ENCODE data around the gene HRH3. TPM values are rescaled to one million over a fixed set of nuclear protein-coding genes. Genes with fewer than 3 reads are reported as not detected.

HRH3 gene
- total and polyA plus RNA-seq, 5 donors from 2014 or later: not detected

DNA sequence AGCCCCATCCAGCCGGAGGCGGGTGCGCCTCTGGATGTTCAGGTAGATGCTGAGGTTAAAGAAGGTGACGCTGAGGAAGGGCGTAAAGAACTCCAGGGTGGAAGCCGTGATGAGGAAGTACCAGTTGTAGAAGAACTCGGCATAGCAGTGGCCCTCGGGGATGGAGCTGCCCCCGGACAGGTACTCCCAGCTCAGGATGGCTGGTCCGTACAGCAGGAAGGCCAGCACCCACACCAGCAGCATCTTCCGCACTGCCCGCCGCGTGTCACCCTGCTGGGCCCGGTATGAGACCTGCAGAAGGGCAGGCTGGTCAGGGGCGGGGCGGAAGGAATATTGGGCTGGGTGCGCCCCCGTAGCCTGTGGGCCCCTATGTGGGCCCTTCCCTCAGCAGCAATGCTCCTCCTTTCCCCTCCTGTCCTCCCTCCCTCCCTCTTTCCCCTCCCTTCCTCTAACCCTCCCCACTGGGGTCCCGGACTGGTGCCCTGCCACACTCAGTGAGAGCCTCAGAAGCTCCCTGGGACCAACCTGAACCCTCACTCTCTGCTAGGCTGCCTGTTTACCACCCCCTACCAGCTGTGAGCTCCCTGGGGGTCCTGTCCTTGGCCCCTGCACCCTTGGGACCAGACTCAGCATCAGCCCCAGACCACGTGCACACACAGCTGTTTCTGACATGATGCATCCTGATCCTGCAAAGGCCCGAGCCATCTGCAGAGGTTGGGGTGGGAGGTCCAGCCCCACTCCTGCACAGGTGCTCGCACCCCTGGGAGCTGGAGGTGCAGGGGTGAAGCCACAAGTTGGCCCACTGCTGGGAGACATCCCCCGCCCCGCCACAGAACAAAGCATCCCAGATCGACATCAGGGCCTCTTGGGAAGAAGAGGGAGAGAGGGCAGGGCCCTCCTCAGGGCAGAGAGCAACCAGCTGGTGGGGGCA lies 3.2 kb downstream of the HRH3 start:
- Histone ChIP-seq H3K27me3 (ENCODE audit: control insufficient read depth, insufficient read depth, low read length) (no peaks in the 10 kb centered on the region), H3K36me3 (ENCODE audit: control insufficient read depth, insufficient read depth, low read length) (no peaks in the 10 kb centered on the region), H3K9me3 (ENCODE audit: control insufficient read depth in 2 of 2, low read length in 2 of 2) (no peaks in the 10 kb centered on the region), H3K4me3 (ENCODE audit: low read depth, low read length) (no peak overlapping the region), H3K4me1 (ENCODE audit: control insufficient read depth, insufficient read depth, low read length, poor library complexity, severe bottlenecking) (peaks cover 11% of the 10 kb centered on the region), H3K27ac (ENCODE audit: insufficient read depth, low read length, poor library complexity, severe bottlenecking) (no peak overlapping the region)
- ATAC-seq (ENCODE audit: low read depth in 2 of 2): no peak
- H3K27me3 Mint-ChIP-seq: peaks cover 35% of the 10 kb centered on the region
- H3K4me1 Mint-ChIP-seq: peaks cover 0 to 4% (median under 1%) of the 10 kb centered on the region in 4 donors
- H3K27ac Mint-ChIP-seq: no peak overlapping the region
- no peak for DNase-seq
- H3K4me3 Mint-ChIP-seq: no peak overlapping the region
- H3K36me3 Mint-ChIP-seq: no peaks in the 10 kb centered on the region
- H3K9me3 Mint-ChIP-seq: peaks cover 0 to 2% (median 0%) of the 10 kb centered on the region in 7 donors

DNA sequence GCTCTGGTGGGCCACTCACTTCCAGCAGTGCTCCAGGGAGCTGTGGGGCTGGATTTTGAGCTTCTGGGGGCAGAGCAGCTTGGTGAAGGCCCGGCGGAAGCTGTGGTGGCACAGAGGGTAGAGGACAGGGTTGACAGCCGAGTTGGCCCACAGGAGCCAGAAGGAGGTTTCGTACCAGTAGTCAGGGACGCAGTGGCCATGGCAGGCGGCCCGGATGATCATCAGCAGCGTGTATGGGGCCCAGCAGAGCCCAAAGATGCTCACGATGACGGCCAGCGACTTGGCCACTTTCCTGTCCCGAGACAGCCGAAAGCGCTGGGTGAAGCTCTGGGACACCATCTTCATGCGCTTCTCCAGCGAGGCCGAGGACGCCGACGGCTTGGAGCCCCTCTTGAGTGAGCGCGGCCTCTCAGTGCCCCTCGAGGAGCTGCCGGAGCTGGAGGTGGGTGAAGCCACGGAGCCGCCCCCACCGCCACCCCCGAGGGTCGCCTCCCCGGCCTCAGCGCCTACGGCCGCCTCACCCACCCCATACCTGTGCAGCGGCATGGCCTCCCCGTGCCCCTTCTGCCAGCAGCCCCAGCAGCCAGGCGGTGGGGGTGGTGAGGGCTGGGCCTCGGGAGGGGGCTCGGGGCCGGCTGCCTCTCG lies 4.0 kb downstream of the HRH3 start:
- peaks cover 11% of the 10 kb centered on the region for H3K4me1 ChIP-seq (ENCODE audit: control insufficient read depth, insufficient read depth, low read length, poor library complexity, severe bottlenecking)
- H3K27me3 Mint-ChIP-seq: peaks cover 30% of the 10 kb centered on the region
- H3K4me1 Mint-ChIP-seq: peaks cover 0 to 4% (median under 1%) of the 10 kb centered on the region in 4 donors
- ATAC-seq (ENCODE audit: low read depth in 2 of 2): no peak
- no peak overlapping the region for H3K4me3 Mint-ChIP-seq
- no peak for DNase-seq
- no peak overlapping the region for H3K4me3 ChIP-seq (ENCODE audit: low read depth, low read length)
- no peaks in the 10 kb centered on the region for H3K36me3 Mint-ChIP-seq
- H3K9me3 Mint-ChIP-seq: peaks cover 0 to 2% (median 0%) of the 10 kb centered on the region in 7 donors
- no peak overlapping the region for H3K27ac ChIP-seq (ENCODE audit: insufficient read depth, low read length, poor library complexity, severe bottlenecking)
- no peak overlapping the region for H3K27ac Mint-ChIP-seq
- no peaks in the 10 kb centered on the region for H3K36me3 ChIP-seq (ENCODE audit: control insufficient read depth, insufficient read depth, low read length)
- no peaks in the 10 kb centered on the region for H3K27me3 ChIP-seq (ENCODE audit: control insufficient read depth, insufficient read depth, low read length)
- no peaks in the 10 kb centered on the region for H3K9me3 ChIP-seq (ENCODE audit: control insufficient read depth in 2 of 2, low read length in 2 of 2)

DNA sequence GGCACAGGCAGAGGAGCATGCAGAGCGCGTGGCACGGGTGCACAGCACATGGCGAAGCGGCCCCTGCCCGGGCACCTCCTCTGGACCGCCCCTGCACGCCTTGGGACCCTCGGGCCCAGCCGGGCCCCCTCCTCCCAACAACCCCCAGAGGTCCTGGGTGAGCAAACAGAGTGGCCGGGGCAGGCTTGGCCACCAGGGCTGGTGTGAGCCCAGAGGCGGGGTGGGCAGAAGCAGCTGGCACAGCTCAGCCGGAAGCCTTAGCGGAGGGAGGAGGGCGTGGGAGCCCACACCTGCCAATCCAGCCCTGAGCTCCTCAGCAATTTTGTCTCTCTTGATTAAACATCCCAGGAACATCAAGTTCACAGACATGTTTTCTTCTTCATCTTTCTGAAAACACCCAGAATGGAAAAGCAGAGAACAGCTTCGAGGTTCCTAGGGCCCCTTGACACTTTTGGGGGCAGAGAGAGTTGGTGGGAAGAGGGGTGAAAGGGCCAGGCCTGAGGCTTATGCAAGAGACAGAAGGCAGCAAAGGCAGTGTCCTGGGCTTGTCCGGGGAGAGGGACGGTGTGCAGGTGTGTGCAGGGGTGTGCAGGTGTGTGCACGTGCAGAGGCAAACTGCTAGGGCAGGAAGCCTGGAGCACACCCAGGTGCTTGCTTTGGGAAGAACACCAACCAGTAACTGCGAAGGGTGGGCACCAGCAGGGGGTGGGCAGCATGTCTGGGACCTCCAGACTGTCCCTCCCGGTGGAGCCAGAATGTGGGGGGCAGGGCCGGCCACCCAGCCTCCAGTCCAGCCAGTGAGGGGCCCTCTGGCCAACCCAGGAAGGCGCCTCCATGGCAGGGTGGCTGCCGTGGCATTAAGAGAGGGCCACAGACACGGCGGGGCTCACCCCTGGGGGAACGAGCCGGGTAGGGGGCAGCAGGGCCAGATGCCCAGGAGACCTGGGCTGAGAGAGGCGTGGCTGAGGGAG lies 4.8 kb downstream of the HRH3 start:
- peaks cover 23% of the 10 kb centered on the region for H3K27me3 Mint-ChIP-seq
- H3K4me3 ChIP-seq (ENCODE audit: low read depth, low read length): no peak overlapping the region

DNA sequence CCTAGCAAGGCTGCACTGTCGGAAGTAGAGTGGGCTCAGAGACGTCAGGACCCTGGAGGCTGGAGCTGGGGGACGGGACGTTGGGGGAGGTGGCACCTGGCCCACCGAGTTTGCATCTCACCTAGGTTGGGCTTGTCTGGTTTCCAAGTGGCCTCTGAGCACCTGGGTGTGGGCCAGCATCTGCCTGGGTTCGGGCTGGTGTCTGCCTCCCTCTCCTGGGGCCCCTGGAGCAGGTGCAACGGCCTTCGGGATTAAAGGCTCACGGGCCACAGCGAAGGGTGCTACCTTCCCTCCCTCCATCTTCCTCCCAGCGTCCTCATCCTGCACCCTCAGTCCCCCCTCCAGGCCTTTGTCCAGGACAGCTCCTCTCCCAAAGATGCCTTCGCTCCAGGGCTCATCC lies 6.0 kb downstream of the HRH3 start:
- ATAC-seq (ENCODE audit: low read depth in 2 of 2): no peak
- H3K9me3 Mint-ChIP-seq: peaks cover 0 to 2% (median 0%) of the 10 kb centered on the region in 7 donors
- no peak overlapping the region for H3K4me3 Mint-ChIP-seq

More for the DNA sequence above, 4.8 kb downstream of the HRH3 start:
- H3K4me3 Mint-ChIP-seq: no peak overlapping the region
- no peak overlapping the region for H3K27ac ChIP-seq (ENCODE audit: insufficient read depth, low read length, poor library complexity, severe bottlenecking)
- H3K36me3 Mint-ChIP-seq: no peaks in the 10 kb centered on the region
- H3K9me3 ChIP-seq (ENCODE audit: control insufficient read depth in 2 of 2, low read length in 2 of 2): no peaks in the 10 kb centered on the region
- H3K27me3 ChIP-seq (ENCODE audit: control insufficient read depth, insufficient read depth, low read length): no peaks in the 10 kb centered on the region
- H3K9me3 Mint-ChIP-seq: peaks cover 0 to 2% (median 0%) of the 10 kb centered on the region in 7 donors
- peaks cover 0 to 2% (median under 1%) of the 10 kb centered on the region in 4 donors for H3K4me1 Mint-ChIP-seq
- no peaks in the 10 kb centered on the region for H3K36me3 ChIP-seq (ENCODE audit: control insufficient read depth, insufficient read depth, low read length)
- ATAC-seq (ENCODE audit: low read depth in 2 of 2) (no peak), DNase-seq (no peak)
- peaks cover 7% of the 10 kb centered on the region for H3K4me1 ChIP-seq (ENCODE audit: control insufficient read depth, insufficient read depth, low read length, poor library complexity, severe bottlenecking)
- no peak overlapping the region for H3K27ac Mint-ChIP-seq

DNA sequence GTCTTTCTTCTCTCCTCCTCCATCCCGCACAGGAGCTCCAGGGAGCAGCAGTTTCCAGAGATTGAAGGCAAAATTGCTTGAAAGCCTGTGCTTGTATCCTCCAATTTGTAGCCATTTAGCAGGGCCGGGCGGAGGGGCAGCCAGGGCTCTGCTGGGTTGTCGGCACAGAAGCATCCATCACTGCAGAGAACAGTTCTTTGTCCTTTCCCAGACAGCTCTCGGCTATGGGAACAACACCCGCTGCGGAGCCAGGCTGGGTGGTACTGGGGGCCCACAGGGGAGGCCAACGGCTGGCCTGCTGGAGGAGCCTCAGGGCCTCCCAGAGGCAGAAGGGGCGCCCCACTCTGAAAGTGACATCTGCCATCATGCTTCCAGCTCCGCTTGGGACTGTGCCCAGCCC lies 7.8 kb downstream of the HRH3 start:
- Histone ChIP-seq H3K27me3 (ENCODE audit: control insufficient read depth, insufficient read depth, low read length) (no peaks in the 10 kb centered on the region), H3K36me3 (ENCODE audit: control insufficient read depth, insufficient read depth, low read length) (no peaks in the 10 kb centered on the region), H3K4me1 (ENCODE audit: control insufficient read depth, insufficient read depth, low read length, poor library complexity, severe bottlenecking) (no peaks in the 10 kb centered on the region), H3K9me3 (ENCODE audit: control insufficient read depth in 2 of 2, low read length in 2 of 2) (no peaks in the 10 kb centered on the region), H3K27ac (ENCODE audit: insufficient read depth, low read length, poor library complexity, severe bottlenecking) (no peak overlapping the region), H3K4me3 (ENCODE audit: low read depth, low read length) (no peak overlapping the region)
- Mint-ChIP-seq H3K27ac (no peak overlapping the region), H3K4me1 (peaks cover 0 to 2% (median 0%) of the 10 kb centered on the region in 4 donors), H3K4me3 (no peak overlapping the region), H3K27me3 (peaks cover 17% of the 10 kb centered on the region), H3K9me3 (peaks cover 0 to 2% (median 0%) of the 10 kb centered on the region in 7 donors), H3K36me3 (no peaks in the 10 kb centered on the region)
- DNase-seq (no peak), ATAC-seq (ENCODE audit: low read depth in 2 of 2) (no peak)

More for the DNA sequence above, 6.0 kb downstream of the HRH3 start:
- Histone ChIP-seq H3K4me1 (ENCODE audit: control insufficient read depth, insufficient read depth, low read length, poor library complexity, severe bottlenecking) (peaks cover 1% of the 10 kb centered on the region), H3K36me3 (ENCODE audit: control insufficient read depth, insufficient read depth, low read length) (no peaks in the 10 kb centered on the region), H3K27ac (ENCODE audit: insufficient read depth, low read length, poor library complexity, severe bottlenecking) (no peak overlapping the region), H3K4me3 (ENCODE audit: low read depth, low read length) (no peak overlapping the region), H3K9me3 (ENCODE audit: control insufficient read depth in 2 of 2, low read length in 2 of 2) (no peaks in the 10 kb centered on the region), H3K27me3 (ENCODE audit: control insufficient read depth, insufficient read depth, low read length) (no peaks in the 10 kb centered on the region)
- H3K27ac Mint-ChIP-seq: no peak overlapping the region
- H3K27me3 Mint-ChIP-seq: peaks cover 22% of the 10 kb centered on the region
- H3K4me1 Mint-ChIP-seq: peaks cover 0 to 2% (median under 1%) of the 10 kb centered on the region in 4 donors
- no peaks in the 10 kb centered on the region for H3K36me3 Mint-ChIP-seq
- DNase-seq: no peak

DNA sequence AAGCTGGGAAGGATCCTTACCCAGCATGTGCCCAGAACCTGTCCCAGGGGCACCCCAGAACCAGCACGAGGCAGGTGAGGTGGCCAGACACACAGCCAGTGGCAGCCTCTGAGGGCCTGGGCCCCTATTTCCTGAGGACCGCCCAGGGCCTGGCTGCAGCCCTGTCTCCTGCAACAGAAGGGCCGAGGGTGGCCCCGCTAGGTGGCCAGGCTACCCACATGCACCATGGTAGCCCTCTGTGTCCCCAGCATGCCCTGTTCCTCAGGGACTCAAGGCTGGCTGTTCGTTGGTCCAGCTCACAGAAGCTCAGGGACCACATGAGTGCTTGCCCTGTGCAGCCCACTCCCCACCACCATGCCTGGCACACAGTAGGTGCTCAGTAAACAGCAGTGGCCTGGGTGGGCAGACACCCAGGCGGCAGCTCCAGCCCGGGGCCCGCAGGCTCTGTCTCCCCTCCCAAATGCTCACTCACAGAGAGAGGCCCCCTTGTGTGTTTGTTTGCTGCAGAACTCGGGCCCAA lies 8.2 kb downstream of the HRH3 start:
- DNase-seq: no peak
- H3K9me3 ChIP-seq (ENCODE audit: control insufficient read depth in 2 of 2, low read length in 2 of 2): no peaks in the 10 kb centered on the region
- no peak overlapping the region for H3K4me3 ChIP-seq (ENCODE audit: low read depth, low read length)
- Mint-ChIP-seq H3K4me1 (peaks cover 0 to 2% (median 0%) of the 10 kb centered on the region in 4 donors), H3K27me3 (peaks cover 17% of the 10 kb centered on the region), H3K36me3 (no peaks in the 10 kb centered on the region), H3K27ac (no peak overlapping the region), H3K4me3 (no peak overlapping the region), H3K9me3 (no peaks in the 10 kb centered on the region)
- H3K27me3 ChIP-seq (ENCODE audit: control insufficient read depth, insufficient read depth, low read length): no peaks in the 10 kb centered on the region
- H3K36me3 ChIP-seq (ENCODE audit: control insufficient read depth, insufficient read depth, low read length): no peaks in the 10 kb centered on the region
- no peaks in the 10 kb centered on the region for H3K4me1 ChIP-seq (ENCODE audit: control insufficient read depth, insufficient read depth, low read length, poor library complexity, severe bottlenecking)
- ATAC-seq (ENCODE audit: low read depth in 2 of 2): no peak
- no peak overlapping the region for H3K27ac ChIP-seq (ENCODE audit: insufficient read depth, low read length, poor library complexity, severe bottlenecking)

DNA sequence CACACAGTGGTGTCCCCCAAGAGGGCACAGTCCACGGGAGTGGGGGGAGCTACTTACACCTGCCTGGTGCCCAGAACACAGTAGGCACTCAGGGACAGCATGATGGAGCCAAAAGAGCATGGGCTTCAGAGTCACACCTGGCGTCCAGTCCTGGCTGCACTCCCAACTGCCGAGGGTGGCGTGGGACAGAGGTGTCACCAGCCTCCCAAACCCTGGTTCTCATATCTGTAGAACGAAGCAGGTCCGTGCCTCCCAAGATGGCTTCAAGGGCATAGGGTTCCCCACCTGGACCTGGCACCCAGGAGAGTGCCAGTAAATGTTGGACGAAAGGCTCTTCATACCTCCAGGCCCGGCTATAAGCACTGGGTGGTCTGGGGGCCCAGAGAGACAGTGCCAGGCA lies 8.9 kb downstream of the HRH3 start:
- Histone ChIP-seq H3K36me3 (ENCODE audit: control insufficient read depth, insufficient read depth, low read length) (no peaks in the 10 kb centered on the region), H3K9me3 (ENCODE audit: control insufficient read depth in 2 of 2, low read length in 2 of 2) (no peaks in the 10 kb centered on the region), H3K27me3 (ENCODE audit: control insufficient read depth, insufficient read depth, low read length) (no peaks in the 10 kb centered on the region), H3K4me1 (ENCODE audit: control insufficient read depth, insufficient read depth, low read length, poor library complexity, severe bottlenecking) (no peaks in the 10 kb centered on the region), H3K27ac (ENCODE audit: insufficient read depth, low read length, poor library complexity, severe bottlenecking) (no peak overlapping the region), H3K4me3 (ENCODE audit: low read depth, low read length) (no peak overlapping the region)
- DNase-seq: no peak
- Mint-ChIP-seq H3K9me3 (no peaks in the 10 kb centered on the region), H3K27me3 (peaks cover 17% of the 10 kb centered on the region), H3K4me1 (peaks cover 0 to 2% (median 0%) of the 10 kb centered on the region in 4 donors), H3K4me3 (no peak overlapping the region), H3K36me3 (no peaks in the 10 kb centered on the region), H3K27ac (no peak overlapping the region)
- no peak for ATAC-seq (ENCODE audit: low read depth in 2 of 2)

Measured in CD4-positive, CD25-positive, alpha-beta regulatory T cell (primary cell).